GM18870 (cell line): ENCODE results near the gene SIRT6.
"Not testable (repeated sequence)": the region's sequence is repeated elsewhere in the genome, so short reads cannot be mapped to it uniquely, and the experiment has no call there.

Experiments used
- ATAC-seq: cut with Tn5 transposase; IDR thresholded peaks from one replicate; pipeline ENCODE4 v1.9.1; 2021; ENCODE audit warnings: moderate library complexity; ENCODE audit not compliant: unreplicated experiment

The SIRT6 gene

GRCh38 chr19:4182084-4182810 is at the start of gene SIRT6, which contains the start of gene ANKRD24:
Gene SIRT6, minus strand, starts transcription at chr19:4182563. Its CDS starts 24 bp downstream, at chr19:4182539.
Gene ANKRD24, plus strand, starts transcription at chr19:4182689. Its CDS starts 3,737 bp downstream, at chr19:4186426.
- ATAC-seq = peak; percentile 57

GRCh38 chr19:4232139-4232538 is 49.8 kb upstream of the SIRT6 start:
- ATAC-seq = not testable (repeated sequence)

- ATAC-seq = not testable (repeated sequence)
Measured at GRCh38 chr19:4231521-4231920, 49.2 kb upstream of the SIRT6 start.

GRCh38 chr19:4230237-4230636 is 47.9 kb upstream of the SIRT6 start:
- ATAC-seq = not testable (repeated sequence)

- peak; percentile 40 for ATAC-seq
Measured at GRCh38 chr19:4229179-4229931, 47.0 kb upstream of the SIRT6 start, which contains the start of gene EBI3. Gene EBI3, plus strand, starts transcription at chr19:4229523. Its CDS starts 28 bp downstream, at chr19:4229551.

- no peak for ATAC-seq
Measured at GRCh38 chr19:4228765-4229178, 46.4 kb upstream of the SIRT6 start.

- ATAC-seq = no peak
Measured at GRCh38 chr19:4227771-4228170, 45.4 kb upstream of the SIRT6 start.

GRCh38 chr19:4225885-4226284 is 43.5 kb upstream of the SIRT6 start:
- no peak for ATAC-seq

GRCh38 chr19:4224470-4224869 is 42.1 kb upstream of the SIRT6 start:
- no peak for ATAC-seq

- ATAC-seq = no peak
Measured at GRCh38 chr19:4220188-4220587, 37.8 kb upstream of the SIRT6 start.

GRCh38 chr19:4218523-4218922 is 36.2 kb upstream of the SIRT6 start:
- not testable (repeated sequence) for ATAC-seq

GRCh38 chr19:4217429-4218264 is 35.3 kb upstream of the SIRT6 start:
- no peak for ATAC-seq

- no peak for ATAC-seq
Measured at GRCh38 chr19:4216846-4217245, 34.5 kb upstream of the SIRT6 start.

- ATAC-seq = no peak
Measured at GRCh38 chr19:4215807-4216206, 33.4 kb upstream of the SIRT6 start.

GRCh38 chr19:4213116-4213515 is 30.8 kb upstream of the SIRT6 start:
- no peak for ATAC-seq

- ATAC-seq = no peak
Measured at GRCh38 chr19:4210166-4210731, 27.9 kb upstream of the SIRT6 start.

GRCh38 chr19:4208385-4209094 is 26.2 kb upstream of the SIRT6 start:
- no peak for ATAC-seq

GRCh38 chr19:4206818-4207484 is 24.6 kb upstream of the SIRT6 start:
- ATAC-seq = no peak

- ATAC-seq = no peak
Measured at GRCh38 chr19:4201798-4202197, 19.4 kb upstream of the SIRT6 start.
